SK-N-SH (cell line): ENCODE data around the gene ZGPAT. TPM values are rescaled to one million over a fixed set of nuclear protein-coding genes. Genes with fewer than 3 reads are reported as not detected.
A peak's percentile ranks its signal among the peaks of the same experiment; 100 is the strongest.

Experiments used
- CTCF ChIA-PET: fragments of 300-600, 350-600 bp; formaldehyde crosslinking; extraction: SDS; loops from one replicate; lab custom pipeline; 2021; lab: Yijun Ruan, JAX
- POLR2A ChIA-PET: fragments of 350-600 bp; sonication (Branson Sonifier 250); formaldehyde crosslinking; extraction: SDS; loops from one replicate; lab custom pipeline; 2020; ENCODE audit warnings: antibody characterized with exemption, inconsistent platforms; lab: Yijun Ruan, JAX
- DNase-seq: peaks from one replicate; pipeline ENCODE4 v3.0.0; 2012
- H2AFZ ChIP-seq: fragments of 200-600 bp; sonication (generic); 2 replicates; pipeline ENCODE4 v1.8.1; 2016; ENCODE audit warnings: antibody characterized with exemption, mild to moderate bottlenecking, low read depth
- H3F3A ChIP-seq: fragments of 200-600 bp; sonication (generic); replicated peaks from 2 replicates; pipeline ENCODE3; 2016; ENCODE audit warnings: antibody characterized with exemption, mild to moderate bottlenecking; ENCODE audit not compliant: insufficient read depth
- H3K27ac ChIP-seq, 2 experiments: fragments of 200-500 bp in 1 of 2; fragments of 200-600 bp in 1 of 2; sonication (Bioruptor generic) in 1 of 2; sonication (generic), shearing (Covaris generic) in 1 of 2; 2 replicates each; pipeline versions ENCODE4 v1.5.1 to v1.6.1; 2014 to 2016; ENCODE audit warnings: low read depth in 2 of 2, inconsistent platforms in 1 of 2, low read length in 1 of 2, mild to moderate bottlenecking in 1 of 2, mixed read lengths in 1 of 2
- H3K27me3 ChIP-seq: fragments of 200-600 bp; sonication (generic), shearing (Covaris generic); 2 replicates; pipeline ENCODE4 v1.6.1; 2016; ENCODE audit warnings: mixed run types; ENCODE audit not compliant: insufficient read depth
- H3K36me3 ChIP-seq, 2 experiments: fragments of 200-500 bp in 1 of 2; fragments of 200-600 bp in 1 of 2; sonication (Bioruptor generic) in 1 of 2; sonication (generic) in 1 of 2; replicated peaks in 1 of 2; 2 replicates each; pipeline versions ENCODE3 to v1.5.1; 2014 to 2016; ENCODE audit warnings: low read length in 1 of 2, mild to moderate bottlenecking in 1 of 2; ENCODE audit not compliant: insufficient read depth in 2 of 2, control insufficient read depth in 1 of 2
- H3K4me1 ChIP-seq, 2 experiments: fragments of 200-500 bp in 1 of 2; fragments of 200-600 bp in 1 of 2; sonication (Bioruptor generic) in 1 of 2; sonication (generic), shearing (Covaris generic) in 1 of 2; 2 replicates each; pipeline versions ENCODE4 v1.5.1 to v1.6.1; 2014 to 2016; ENCODE audit warnings: low read depth in 1 of 2, low read length in 1 of 2, mixed run types in 1 of 2; ENCODE audit not compliant: insufficient read depth in 2 of 2, control insufficient read depth in 1 of 2
- H3K4me2 ChIP-seq: fragments of 200-600 bp; sonication (generic), shearing (Covaris generic); 2 replicates; pipeline ENCODE4 v1.6.1; 2017; ENCODE audit warnings: mixed run types
- H3K4me3 ChIP-seq, 2 experiments: fragments of 200-500 bp in 1 of 2; fragments of 200-600 bp in 1 of 2; sonication (Bioruptor generic) in 1 of 2; sonication (generic), shearing (Covaris generic) in 1 of 2; 2 replicates each; pipeline versions ENCODE4 v1.5.1 to v1.8.1; 2014 to 2016; ENCODE audit warnings: low read depth in 2 of 2, inconsistent platforms in 1 of 2, low read length in 1 of 2, mild to moderate bottlenecking in 1 of 2, mixed read lengths in 1 of 2, moderate library complexity in 1 of 2
- H3K79me2 ChIP-seq: fragments of 200-600 bp; sonication (generic); 2 replicates; pipeline ENCODE4 v1.8.1; 2017; ENCODE audit warnings: mild to moderate bottlenecking; ENCODE audit not compliant: insufficient read depth
- H3K9ac ChIP-seq: fragments of 200-600 bp; sonication (generic); 2 replicates; pipeline ENCODE4 v1.6.1; 2017; ENCODE audit warnings: mixed run types
- H3K9me2 ChIP-seq: fragments of 200-600 bp; sonication (generic); 2 replicates; pipeline ENCODE4 v1.6.1; 2017; ENCODE audit warnings: mixed run types
- H3K9me3 ChIP-seq: fragments of 200-600 bp; sonication (generic); 2 replicates; pipeline ENCODE4 v1.6.1; 2017; ENCODE audit warnings: mixed run types, mild to moderate bottlenecking, moderate library complexity
- H4K20me1 ChIP-seq: fragments of 200-600 bp; sonication (generic); 2 replicates; pipeline ENCODE4 v1.6.1; 2017; ENCODE audit warnings: mild to moderate bottlenecking, mixed run types; ENCODE audit not compliant: insufficient read depth
- CTCF ChIP-seq: fragments of 200-600 bp; sonication (generic); IDR thresholded peaks from 2 replicates; pipeline ENCODE4 v1.6.1; 2017; ENCODE audit warnings: antibody characterized with exemption, mild to moderate bottlenecking, moderate library complexity
- ELF1 ChIP-seq: IDR thresholded peaks from 2 replicates; pipeline ENCODE4 v1.4.0; 2012
- EP300 ChIP-seq, 2 experiments: IDR thresholded peaks; 2 replicates each; pipeline versions ENCODE4 v1.4.0 to v1.6.1; 2012; ENCODE audit warnings: borderline replicate concordance in 1 of 2, low read depth in 1 of 2, low read length in 1 of 2
- FOXM1 ChIP-seq: IDR thresholded peaks from 2 replicates; pipeline ENCODE4 v1.4.0; 2012; ENCODE audit warnings: low read depth, mild to moderate bottlenecking
- GATA2 ChIP-seq: sonication (generic); formaldehyde crosslinking; IDR thresholded peaks from 2 replicates; pipeline ENCODE4 v1.5.0; 2020; ENCODE audit warnings: mild to moderate bottlenecking, missing genetic modification reagents
- IRF3 ChIP-seq: fragments of 150-350 bp; IDR thresholded peaks from 2 replicates; pipeline ENCODE4 v1.6.1; 2016; ENCODE audit warnings: mild to moderate bottlenecking, low read depth, low read length
- MXI1 ChIP-seq: IDR thresholded peaks from 2 replicates; pipeline ENCODE4 v1.6.1; 2012; ENCODE audit warnings: mild to moderate bottlenecking, low read depth, low read length, improper control_type of control experiment
- NRF1 ChIP-seq: IDR thresholded peaks from 2 replicates; pipeline ENCODE4 v1.6.1; 2012; ENCODE audit warnings: low read depth, mild to moderate bottlenecking, low read length
- PBX3 ChIP-seq: IDR thresholded peaks from 2 replicates; pipeline ENCODE4; 2012
- RAD21 ChIP-seq: IDR thresholded peaks from 2 replicates; pipeline ENCODE4 v1.6.1; 2012; ENCODE audit warnings: mild to moderate bottlenecking, low read length
- REST ChIP-seq: IDR thresholded peaks from 2 replicates; pipeline ENCODE4 v1.6.1; 2012; ENCODE audit warnings: mild to moderate bottlenecking, low read depth, low read length, moderate library complexity
- RFX5 ChIP-seq: IDR thresholded peaks from 2 replicates; pipeline ENCODE4 v1.6.1; 2012; ENCODE audit warnings: mild to moderate bottlenecking, improper control_type of control experiment, low read length
- RXRA ChIP-seq: IDR thresholded peaks from 2 replicates; pipeline ENCODE4 v1.4.0; 2012; ENCODE audit warnings: low read depth, mild to moderate bottlenecking, borderline replicate concordance
- SIN3A ChIP-seq: IDR thresholded peaks from 2 replicates; pipeline ENCODE4 v1.6.1; 2012; ENCODE audit warnings: low read depth, mild to moderate bottlenecking, low read length, moderate library complexity, borderline replicate concordance
- TCF12 ChIP-seq: IDR thresholded peaks from 2 replicates; pipeline ENCODE4 v1.4.0; 2012
- TEAD4 ChIP-seq: IDR thresholded peaks from 2 replicates; pipeline ENCODE4 v1.4.0; 2012; ENCODE audit warnings: mild to moderate bottlenecking, borderline replicate concordance; ENCODE audit not compliant: insufficient read depth
- USF1 ChIP-seq: IDR thresholded peaks from 2 replicates; pipeline ENCODE4 v1.4.0; 2012; ENCODE audit warnings: low read depth, borderline replicate concordance
- USF2 ChIP-seq: fragments of 150-350 bp; IDR thresholded peaks from 2 replicates; pipeline ENCODE4 v1.6.1; 2017; ENCODE audit warnings: antibody characterized with exemption, low read length, low read depth, borderline replicate concordance
- ZBTB33 ChIP-seq: IDR thresholded peaks from 2 replicates; pipeline ENCODE4 v1.4.0; 2012; ENCODE audit warnings: low read depth, borderline replicate concordance
- WGBS: methylation state at CpG from one replicate; pipeline ENCODE4 v1.1.6; 2017; ENCODE audit warnings: low lambda C conversion rate; 5-methylcytosine and 5-hydroxymethylcytosine counted together
- polyA plus RNA-seq, 3 experiments: library from polyadenylated mRNA; depleted of rRNA; stranded (reverse); fragments of >200 nt; gene quantifications; 2 replicates each; pipeline ENCODE4 v1.2.3, GENCODE V29; 2012

ZGPAT gene
- polyA plus RNA-seq, 1 of the 3 experiments (the other 2 are of a cell fraction) = 33.7 TPM

- H3K9me3 ChIP-seq = no peaks in the 10 kb centered on the region
- H3K4me3 ChIP-seq = peak overlapping the region; percentile 81 to 95
- peaks cover 0 to 14% of the 10 kb centered on the region in 2 experiments; a peak in 1 of 4 replicates for H3K4me1 ChIP-seq
- H3K27ac ChIP-seq = peak overlapping the region; percentile 72 to 96
- no peak overlapping the region for H2AFZ ChIP-seq
- H3K36me3 ChIP-seq = peaks cover 15 to 26% of the 10 kb centered on the region in 2 experiments
- H4K20me1 ChIP-seq = peaks cover 16% of the 10 kb centered on the region
- no peaks in the 10 kb centered on the region for H3K27me3 ChIP-seq
- peaks cover 18% of the 10 kb centered on the region for H3K79me2 ChIP-seq
- H3K9me2 ChIP-seq = no peaks in the 10 kb centered on the region
- DNase-seq = peak; percentile 95
- H3F3A ChIP-seq = peaks cover 17% of the 10 kb centered on the region
- H3K9ac ChIP-seq = peak overlapping the region; percentile 92
- POLR2A ChIA-PET = interaction anchor here (0.6 to 1.9 kb wide), 7 partner anchors 9 to 240 kb away, joined by 3 to 7 read pairs (median 5); partner anchors contain the start of genes ARFRP1, RTEL1, TPD52L2 and ZGPAT
- WGBS = 20% methylated on average over 1 of the region's 29 CpGs
- peak overlapping the region; percentile 98 for H3K4me2 ChIP-seq
- CTCF ChIA-PET = interaction anchor here (0.8 to 1.7 kb wide), 8 partner anchors 8 to 233 kb away, joined by 3 to 9 read pairs (median 3); no protein-coding TSS in a partner anchor
- TF ChIP-seq MXI1 (peak; percentile 93), TCF12 (peak; percentile 43; the same call in 1 of the 2 replicates), USF2 (no peak), CTCF (no peak), EP300 (IDR thresholded peaks at IDR 0.05; ENCODE audit: borderline replicate concordance in 1 of 2, low read depth in 1 of 2, low read length in 1 of 2) (no peak), RXRA (no peak), REST (no peak), SIN3A (peak; percentile 21; the same call in 1 of the 2 replicates), FOXM1 (no peak), ELF1 (no peak), RFX5 (no peak), NRF1 (no peak), PBX3 (peak; percentile 34; the same call in 1 of the 2 replicates), ZBTB33 (no peak), TEAD4 (no peak), IRF3 (no peak), USF1 (peak; percentile 69; the same call in 1 of the 2 replicates), GATA2 (CRISPR knock-in tag) (peak; percentile 12; the same call in 1 of the 2 replicates), RAD21 (no peak)
These were observed 33.0 kb downstream of the ZGPAT start for GRCh38 chr20:63740627-63741353.
